Parathyroid adenoma (tissue), 2 donors: ENCODE measurements around the gene RTCA.

Experiments
- H2AFZ ChIP-seq: fragments of 300-600 bp; sonication (generic); one replicate; pipeline ENCODE4 v1.7.0; 2017; ENCODE audit warnings: antibody characterized with exemption, mild to moderate bottlenecking
- H3K27ac ChIP-seq: fragments of 300-600 bp; sonication (generic); one replicate; pipeline ENCODE4 v1.7.0; 2017
- H3K27me3 ChIP-seq: fragments of 300-600 bp; sonication (generic); one replicate; pipeline ENCODE4 v1.7.0; 2017; ENCODE audit warnings: low read length; ENCODE audit not compliant: control insufficient read depth, insufficient read depth
- H3K36me3 ChIP-seq: fragments of 300-600 bp; sonication (generic); one replicate; pipeline ENCODE4 v1.7.0; 2017; ENCODE audit warnings: low read length; ENCODE audit not compliant: control insufficient read depth, insufficient read depth
- H3K4me1 ChIP-seq: fragments of 300-600 bp; sonication (generic); one replicate; pipeline ENCODE4 v1.7.0; 2017; ENCODE audit warnings: control low read depth
- H3K4me2 ChIP-seq: fragments of 300-600 bp; sonication (generic); one replicate; pipeline ENCODE4 v1.7.0; 2017; ENCODE audit warnings: low read length
- H3K4me3 ChIP-seq: fragments of 300-600 bp; sonication (generic); one replicate; pipeline ENCODE4 v1.7.0; 2017; ENCODE audit warnings: low read depth, low read length
- H3K79me2 ChIP-seq: fragments of 300-600 bp; sonication (generic); one replicate; pipeline ENCODE4 v1.7.0; 2017; ENCODE audit warnings: control low read depth
- H3K9ac ChIP-seq: fragments of 300-600 bp; sonication (generic); one replicate; pipeline ENCODE4 v1.7.0; 2017; ENCODE audit warnings: mild to moderate bottlenecking
- H3K9me3 ChIP-seq: fragments of 300-600 bp; sonication (generic); one replicate; pipeline ENCODE4 v1.7.0; 2017; ENCODE audit warnings: low read length; ENCODE audit not compliant: control insufficient read depth
- TF ChIP-seq, protein P1 (sequence below): fragments of 300-600 bp; sonication (generic); IDR thresholded peaks from one replicate; pipeline ENCODE4 v1.7.0; 2017; ENCODE audit warnings: antibody characterized with exemption, mild to moderate bottlenecking
- donor health status: primary hyperparathyroidism.

RTCA gene

GRCh38 chr1:100300691-100301090 is 34.7 kb downstream of the RTCA start:
- Histone ChIP-seq H3K9me3 (no peaks in the 10 kb centered on the region), H3K27ac (no peak overlapping the region), H3K36me3 (no peaks in the 10 kb centered on the region), H3K4me3 (no peak overlapping the region), H2AFZ (no peak overlapping the region), H3K27me3 (no peaks in the 10 kb centered on the region), H3K9ac (no peak overlapping the region), H3K4me2 (no peak overlapping the region), H3K4me1 (no peaks in the 10 kb centered on the region), H3K79me2 (no peaks in the 10 kb centered on the region)
- TF ChIP-seq, protein P1, sequence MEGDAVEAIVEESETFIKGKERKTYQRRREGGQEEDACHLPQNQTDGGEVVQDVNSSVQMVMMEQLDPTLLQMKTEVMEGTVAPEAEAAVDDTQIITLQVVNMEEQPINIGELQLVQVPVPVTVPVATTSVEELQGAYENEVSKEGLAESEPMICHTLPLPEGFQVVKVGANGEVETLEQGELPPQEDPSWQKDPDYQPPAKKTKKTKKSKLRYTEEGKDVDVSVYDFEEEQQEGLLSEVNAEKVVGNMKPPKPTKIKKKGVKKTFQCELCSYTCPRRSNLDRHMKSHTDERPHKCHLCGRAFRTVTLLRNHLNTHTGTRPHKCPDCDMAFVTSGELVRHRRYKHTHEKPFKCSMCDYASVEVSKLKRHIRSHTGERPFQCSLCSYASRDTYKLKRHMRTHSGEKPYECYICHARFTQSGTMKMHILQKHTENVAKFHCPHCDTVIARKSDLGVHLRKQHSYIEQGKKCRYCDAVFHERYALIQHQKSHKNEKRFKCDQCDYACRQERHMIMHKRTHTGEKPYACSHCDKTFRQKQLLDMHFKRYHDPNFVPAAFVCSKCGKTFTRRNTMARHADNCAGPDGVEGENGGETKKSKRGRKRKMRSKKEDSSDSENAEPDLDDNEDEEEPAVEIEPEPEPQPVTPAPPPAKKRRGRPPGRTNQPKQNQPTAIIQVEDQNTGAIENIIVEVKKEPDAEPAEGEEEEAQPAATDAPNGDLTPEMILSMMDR: no peak

GRCh38 chr1:100302739-100303138 is 36.7 kb downstream of the RTCA start:
- Histone ChIP-seq H3K4me3 (no peak overlapping the region), H3K27me3 (no peaks in the 10 kb centered on the region), H2AFZ (no peak overlapping the region), H3K9me3 (no peaks in the 10 kb centered on the region), H3K9ac (no peak overlapping the region), H3K4me1 (no peaks in the 10 kb centered on the region), H3K4me2 (no peak overlapping the region), H3K36me3 (no peaks in the 10 kb centered on the region), H3K27ac (no peak overlapping the region), H3K79me2 (no peaks in the 10 kb centered on the region)
- TF ChIP-seq, protein P1: no peak

- Histone ChIP-seq H3K27me3 (no peaks in the 10 kb centered on the region), H3K4me3 (no peak overlapping the region), H3K79me2 (no peaks in the 10 kb centered on the region), H3K9ac (no peak overlapping the region), H3K9me3 (no peaks in the 10 kb centered on the region), H3K4me1 (no peaks in the 10 kb centered on the region), H3K36me3 (no peaks in the 10 kb centered on the region), H2AFZ (no peak overlapping the region), H3K27ac (no peak overlapping the region), H3K4me2 (no peak overlapping the region)
- TF ChIP-seq, protein P1: no peak
These were observed 38.2 kb downstream of the RTCA start for GRCh38 chr1:100304227-100304626.

DNA sequence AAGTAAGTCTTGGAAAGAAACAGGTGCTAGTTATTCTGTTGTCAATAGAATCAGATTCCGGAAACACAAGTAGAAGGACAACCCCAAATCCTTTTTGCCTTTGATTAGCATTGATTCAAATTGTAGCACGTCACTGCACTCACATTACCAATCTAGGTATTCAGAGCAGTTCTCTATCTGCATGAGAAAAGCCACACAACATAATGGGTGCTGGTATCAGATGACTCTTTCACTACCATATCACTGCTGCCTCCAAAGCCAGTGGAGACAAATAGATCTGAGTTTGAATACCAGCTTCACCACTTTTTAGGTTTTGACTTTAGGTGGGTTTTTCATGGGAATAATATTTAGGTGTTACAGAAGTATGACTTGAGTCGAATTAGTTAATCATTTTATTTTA is 38.9 kb downstream of the RTCA start:
- no peaks in the 10 kb centered on the region for H3K27me3 ChIP-seq
- no peaks in the 10 kb centered on the region for H3K36me3 ChIP-seq
- no peaks in the 10 kb centered on the region for H3K4me1 ChIP-seq
- H3K4me2 ChIP-seq: no peak overlapping the region
- TF ChIP-seq, protein P1: no peak
- no peaks in the 10 kb centered on the region for H3K79me2 ChIP-seq
- H3K27ac ChIP-seq: no peak overlapping the region
- no peak overlapping the region for H3K9ac ChIP-seq
- no peaks in the 10 kb centered on the region for H3K9me3 ChIP-seq
- H3K4me3 ChIP-seq: no peak overlapping the region
- H2AFZ ChIP-seq: no peak overlapping the region

GRCh38 chr1:100305954-100306353 is 39.9 kb downstream of the RTCA start:
- Histone ChIP-seq H3K36me3 (no peaks in the 10 kb centered on the region), H3K9ac (no peak overlapping the region), H3K27ac (no peak overlapping the region), H3K4me2 (no peak overlapping the region), H3K79me2 (no peaks in the 10 kb centered on the region), H3K27me3 (no peaks in the 10 kb centered on the region), H3K4me1 (no peaks in the 10 kb centered on the region), H3K9me3 (no peaks in the 10 kb centered on the region), H3K4me3 (no peak overlapping the region), H2AFZ (no peak overlapping the region)
- TF ChIP-seq, protein P1: no peak
